Ascending aorta (tissue), 2 donors: Measurements from ENCODE around the gene TNKS1BP1. TPM values are rescaled to one million over a fixed set of nuclear protein-coding genes. Genes with fewer than 3 reads are reported as not detected.

Experiments used
- DNase-seq, 2 donors: peaks; one replicate each; pipeline ENCODE4 v3.0.0-alpha.2; 2019; ENCODE audit warnings: low spot score in 2 of 2
- H3K27ac ChIP-seq, 2 donors: fragments of 200-600 bp; sonication (generic); one replicate each; pipeline ENCODE4 v1.5.1; 2016 to 2017; ENCODE audit warnings: mild to moderate bottlenecking in 1 of 2
- H3K27me3 ChIP-seq: fragments of 200-600 bp; sonication (generic); one replicate; pipeline ENCODE4 v1.5.1; 2017
- H3K36me3 ChIP-seq, 2 donors: fragments of 200-600 bp; sonication (generic); one replicate each; pipeline ENCODE4 v1.5.1; 2016
- H3K4me1 ChIP-seq, 2 donors: fragments of 200-600 bp; sonication (generic); one replicate each; pipeline ENCODE4 v1.5.1; 2016 to 2017; ENCODE audit warnings: mild to moderate bottlenecking in 1 of 2
- H3K4me3 ChIP-seq, 2 donors: fragments of 200-600 bp; sonication (generic); one replicate each; pipeline ENCODE4 v1.5.1; 2016 to 2017; ENCODE audit warnings: mild to moderate bottlenecking in 1 of 2
- H3K9me3 ChIP-seq, 2 donors: fragments of 200-600 bp; sonication (generic); one replicate each; pipeline ENCODE4 v1.5.1; 2016
- CTCF ChIP-seq, 3 experiments: fragments of 200-600 bp in 2 of 3; fragments of 450-650 bp in 1 of 3; sonication (generic) in 2 of 3; IDR thresholded peaks; one replicate each; pipeline ENCODE4 v1.5.1; 2016 to 2019; ENCODE audit warnings: antibody characterized with exemption in 3 of 3, mild to moderate bottlenecking in 1 of 3, moderate library complexity in 1 of 3
- intact Hi-C: fragments of 100-400 bp; cut with DNase I; formaldehyde crosslinking; loops from one replicate; pipeline ENCODE4 v1.15.1; 2023
- total RNA-seq: library from RNA; depleted of rRNA; stranded (reverse); fragments of >200 nt; gene quantifications from one replicate; pipeline ENCODE4 v1.1.0, GENCODE V29; 2016

TNKS1BP1 gene
- total RNA-seq, 1 donor from 2014 or later: 131 TPM

- peaks cover 5 to 12% of the 10 kb centered on the region in 2 donors for H3K4me1 ChIP-seq
- peak within 1 kb of the TSS; percentile 88 to 94 for H3K4me3 ChIP-seq
- DNase-seq: peak in 1 of 2 donors; percentile 93
- no peak for TF ChIP-seq CTCF (IDR thresholded peaks at IDR 0.05)
- peak within 1 kb of the TSS; percentile 95 to 97 for H3K27ac ChIP-seq
- intact Hi-C loops: loop anchor here (1.0 to 5.0 kb wide), 2 partner anchors 10 to 312 kb away; partner anchors contain the start of gene YPEL4
- peaks cover 16 to 29% of the 10 kb centered on the region in 2 donors for H3K36me3 ChIP-seq
- H3K27me3 ChIP-seq: no peaks in the 10 kb centered on the region
- H3K9me3 ChIP-seq: no peaks in the 10 kb centered on the region
Measured at GRCh38 chr11:57335343-57336110, 10.8 kb upstream of the TNKS1BP1 start, which contains the start of gene SSRP1. Gene SSRP1 (minus strand): TSS chr11:57335892. CDS start chr11:57335121, 771 bp downstream.

GRCh38 chr11:57335023-57335342 lies 10.2 kb upstream of the TNKS1BP1 start:
- intact Hi-C loops: loop anchor here (1.0 to 5.0 kb wide), 2 partner anchors 10 to 312 kb away; partner anchors contain the start of gene YPEL4
- TF ChIP-seq CTCF (IDR thresholded peaks at IDR 0.05): no peak
- H3K9me3 ChIP-seq: no peaks in the 10 kb centered on the region

GRCh38 chr11:57332694-57333440 lies 8.1 kb upstream of the TNKS1BP1 start:
- peaks cover 25 to 52% of the 10 kb centered on the region in 2 donors for H3K36me3 ChIP-seq
- H3K27ac ChIP-seq: no peak overlapping the region
- H3K4me1 ChIP-seq: peaks cover 5 to 12% of the 10 kb centered on the region in 2 donors
- no peak overlapping the region for H3K4me3 ChIP-seq
- no peaks in the 10 kb centered on the region for H3K27me3 ChIP-seq
- no peak for DNase-seq
- no peak for TF ChIP-seq CTCF (IDR thresholded peaks at IDR 0.05)
- intact Hi-C loops: no loop called here
- H3K9me3 ChIP-seq: no peaks in the 10 kb centered on the region

More at GRCh38 chr11:57335023-57335342, 10.2 kb upstream of the TNKS1BP1 start:
- peak overlapping the region; percentile 95 to 97 for H3K27ac ChIP-seq
- peaks cover 21 to 35% of the 10 kb centered on the region in 2 donors for H3K36me3 ChIP-seq
- no peak for DNase-seq
- peaks cover 5 to 12% of the 10 kb centered on the region in 2 donors for H3K4me1 ChIP-seq
- peak overlapping the region; percentile 88 to 94 for H3K4me3 ChIP-seq
- no peaks in the 10 kb centered on the region for H3K27me3 ChIP-seq

- intact Hi-C loops: no loop called here
- Histone ChIP-seq H3K4me3 (no peak overlapping the region), H3K27ac (no peak overlapping the region), H3K4me1 (peaks cover 5 to 12% of the 10 kb centered on the region in 2 donors), H3K9me3 (no peaks in the 10 kb centered on the region), H3K36me3 (peaks cover 25 to 63% of the 10 kb centered on the region in 2 donors), H3K27me3 (no peaks in the 10 kb centered on the region)
- TF ChIP-seq CTCF (IDR thresholded peaks at IDR 0.05): no peak
- DNase-seq: no peak
Measured at GRCh38 chr11:57331720-57332119, 7.0 kb upstream of the TNKS1BP1 start.

GRCh38 chr11:57330029-57330428 lies 5.3 kb upstream of the TNKS1BP1 start:
- TF ChIP-seq CTCF (IDR thresholded peaks at IDR 0.05): no peak
- DNase-seq: no peak
- Histone ChIP-seq H3K27ac (no peak overlapping the region), H3K27me3 (no peaks in the 10 kb centered on the region), H3K36me3 (peaks cover 25 to 66% of the 10 kb centered on the region in 2 donors), H3K4me1 (peaks cover 6 to 15% of the 10 kb centered on the region in 2 donors), H3K9me3 (no peaks in the 10 kb centered on the region), H3K4me3 (no peak overlapping the region)
- intact Hi-C loops: no loop called here
